Activated CD8-positive, alpha-beta T cell treated with anti-CD3 and anti-CD28 coated beads, Interleukin-2, amount 10 ng/mL, durations not matched to agents 7 days and 5 days (primary cell): ENCODE results near the gene GXYLT1. TPM values are rescaled to one million over a fixed set of nuclear protein-coding genes. Genes with fewer than 3 reads are reported as not detected.

ENCODE experiments used
- ATAC-seq: fragments of 150-1000 bp; cut with Tn5 transposase; one replicate; pipeline ENCODE4 v1.10.0; 2021; ENCODE audit warnings: moderate library complexity
- CTCF ChIA-PET: fragments of 350-600 bp; sonication (Branson Sonifier 250); formaldehyde crosslinking; loops from one replicate; lab custom pipeline; 2021; ENCODE audit warnings: antibody characterized with exemption; lab: Charles Lee
- POLR2A ChIA-PET: fragments of 350-600 bp; sonication (Branson Sonifier 250); formaldehyde crosslinking; loops from one replicate; lab custom pipeline; 2021; ENCODE audit warnings: antibody characterized with exemption; lab: Charles Lee
- DNase-seq: peaks from one replicate; pipeline ENCODE4 v3.0.0-alpha.2; 2020
- H3K27ac Mint-ChIP-seq: one replicate; pipeline ENCODE4 v1.8.0; 2021; ENCODE audit warnings: mild to moderate bottlenecking, mixed read lengths
- H3K27me3 Mint-ChIP-seq: one replicate; pipeline ENCODE4 v1.8.0; 2021; ENCODE audit warnings: low read depth, mixed read lengths
- H3K36me3 Mint-ChIP-seq: one replicate; pipeline ENCODE4 v1.8.0; 2021; ENCODE audit warnings: low read depth, mixed read lengths
- H3K4me1 Mint-ChIP-seq: one replicate; pipeline ENCODE4 v1.8.0; 2021; ENCODE audit warnings: low read depth, mixed read lengths
- H3K4me3 Mint-ChIP-seq: one replicate; pipeline ENCODE4 v1.8.0; 2021; ENCODE audit warnings: mild to moderate bottlenecking, mixed read lengths
- H3K9me3 Mint-ChIP-seq: one replicate; pipeline ENCODE4 v1.8.0; 2022; ENCODE audit warnings: mixed read lengths; ENCODE audit not compliant: insufficient read depth
- total RNA-seq, 2 experiments: library from RNA; stranded (reverse); gene quantifications; one replicate each; pipeline ENCODE4 v1.2.3, GENCODE V29; 2021

The GXYLT1 gene
- total RNA-seq, 2 experiments from 2014 or later = 7.5 to 9.0 TPM

DNA sequence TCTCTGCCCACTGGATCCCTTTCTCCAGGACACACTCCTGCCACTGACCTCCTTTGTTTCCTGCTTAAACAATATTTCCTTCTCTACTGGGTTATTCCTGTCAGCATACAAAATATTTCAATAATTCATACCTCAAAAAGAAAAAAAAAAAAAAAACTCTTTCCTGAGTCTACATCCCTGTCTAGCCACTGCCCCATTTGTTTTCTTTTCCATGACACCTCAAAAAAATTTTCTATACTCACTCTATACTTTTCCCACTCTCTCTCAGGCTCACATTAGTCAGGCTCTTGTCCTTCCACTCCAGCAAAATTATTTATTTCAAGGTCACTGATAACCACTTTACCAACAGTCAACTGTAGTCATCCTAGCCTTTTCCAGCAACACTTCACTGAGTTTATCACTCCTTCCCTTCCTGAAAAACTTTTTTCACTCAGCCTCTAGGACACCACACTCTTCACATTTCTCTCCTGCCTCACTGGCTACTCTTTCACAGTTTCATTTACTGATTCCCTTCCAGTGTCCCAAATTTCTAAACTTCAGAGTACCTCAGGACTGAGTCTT lies 29.4 kb upstream of the GXYLT1 start:
- H3K9me3 Mint-ChIP-seq = peaks cover 5% of the 10 kb centered on the region
- peaks cover 4% of the 10 kb centered on the region for H3K4me1 Mint-ChIP-seq
- H3K27ac Mint-ChIP-seq = no peak overlapping the region
- ChIA-PET CTCF (no interaction called here), POLR2A (no interaction called here)
- no peak for DNase-seq
- no peak overlapping the region for H3K4me3 Mint-ChIP-seq
- no peaks in the 10 kb centered on the region for H3K27me3 Mint-ChIP-seq
- ATAC-seq = no peak
- peaks cover 20% of the 10 kb centered on the region for H3K36me3 Mint-ChIP-seq

DNA sequence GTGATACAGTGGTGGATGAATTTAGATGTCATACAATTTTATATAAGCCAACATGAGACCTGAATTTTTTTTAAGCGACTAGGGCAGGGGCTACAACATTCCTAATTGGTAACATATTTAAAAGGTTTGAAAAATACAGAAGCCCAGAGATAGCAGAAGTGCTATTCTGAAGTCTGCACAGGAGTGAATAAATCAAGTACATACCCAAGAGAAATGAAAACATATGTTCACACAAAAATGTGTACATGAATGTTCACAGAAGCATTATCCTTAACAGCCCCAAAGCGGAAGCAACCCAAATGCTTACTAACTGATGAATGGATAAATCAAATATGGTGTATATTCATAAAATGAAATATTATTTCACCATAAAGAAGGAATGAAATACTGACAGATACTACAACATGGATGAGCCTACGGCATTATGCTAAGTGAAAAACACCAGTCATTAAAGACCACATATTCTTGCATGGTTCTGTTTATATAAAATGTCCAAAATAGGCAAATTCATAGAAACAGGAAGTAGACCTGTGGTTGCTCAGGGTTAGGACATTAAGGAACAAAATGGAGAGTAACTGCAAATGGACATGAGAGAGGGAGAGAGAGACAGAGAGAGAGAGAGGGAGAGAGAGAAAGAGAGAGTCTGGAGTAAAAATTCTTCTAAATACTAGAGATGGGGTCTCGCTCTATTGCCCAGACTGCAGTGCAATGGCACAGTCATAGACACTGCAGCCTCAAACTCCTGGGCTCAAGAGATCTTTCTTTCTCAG lies 28.0 kb upstream of the GXYLT1 start:
- ChIA-PET CTCF (no interaction called here), POLR2A (no interaction called here)
- Mint-ChIP-seq H3K27ac (peak overlapping the region; percentile 9), H3K4me1 (peaks cover 4% of the 10 kb centered on the region), H3K4me3 (no peak overlapping the region), H3K27me3 (no peaks in the 10 kb centered on the region), H3K36me3 (peaks cover 19% of the 10 kb centered on the region), H3K9me3 (peaks cover 5% of the 10 kb centered on the region)
- DNase-seq (no peak), ATAC-seq (no peak)

DNA sequence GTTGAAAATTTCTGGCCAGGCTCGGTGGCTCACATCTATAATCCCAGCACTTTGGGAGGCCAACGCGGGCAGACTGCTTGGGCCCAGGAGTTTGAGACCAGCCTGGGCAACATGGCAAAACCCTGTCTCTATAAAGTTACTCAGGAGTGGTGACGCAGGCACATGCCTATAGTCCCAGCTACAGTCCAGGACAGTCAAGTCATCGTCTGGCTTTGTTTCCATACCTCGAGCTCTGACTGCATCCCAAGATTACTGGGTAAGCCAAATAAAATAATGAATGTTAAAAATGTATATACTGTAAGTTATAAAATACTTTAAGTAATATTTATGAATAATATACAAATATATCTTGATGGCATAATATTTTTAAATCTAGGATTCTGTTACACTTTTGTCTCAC lies 23.0 kb upstream of the GXYLT1 start:
- ChIA-PET CTCF (interaction anchor here (0.6 kb wide), 1 partner anchor 23 kb away, joined by 3 read pairs; the partner anchor contains the start of gene GXYLT1), POLR2A (no interaction called here)
- no peak overlapping the region for H3K4me3 Mint-ChIP-seq

DNA sequence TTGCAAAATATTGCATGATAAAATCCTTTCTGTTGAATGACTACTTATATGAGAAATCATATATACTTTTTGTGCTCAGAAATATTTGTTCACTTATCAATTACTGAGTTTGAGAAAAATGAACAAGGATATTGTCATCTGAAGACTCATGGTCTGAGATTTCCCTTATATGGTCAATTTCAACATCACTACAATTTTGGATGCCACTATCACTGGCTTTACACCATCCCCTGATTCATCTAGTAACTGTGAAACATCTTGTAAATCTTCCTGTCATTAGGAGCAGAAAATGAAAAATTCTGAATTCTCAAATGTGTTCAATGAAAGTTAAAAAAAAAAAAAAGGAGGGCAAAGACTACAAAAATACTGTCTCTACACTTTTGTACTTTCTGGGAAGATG lies 21.8 kb upstream of the GXYLT1 start:
- DNase-seq (no peak), ATAC-seq (no peak)
- H3K27me3 Mint-ChIP-seq = no peaks in the 10 kb centered on the region
- CTCF ChIA-PET = no interaction called here
- no peak overlapping the region for H3K4me3 Mint-ChIP-seq
- POLR2A ChIA-PET = no interaction called here
- no peak overlapping the region for H3K27ac Mint-ChIP-seq
- H3K4me1 Mint-ChIP-seq = peaks cover 9% of the 10 kb centered on the region
- H3K36me3 Mint-ChIP-seq = peaks cover 4% of the 10 kb centered on the region
- H3K9me3 Mint-ChIP-seq = no peaks in the 10 kb centered on the region

More for the DNA sequence above, 23.0 kb upstream of the GXYLT1 start:
- Mint-ChIP-seq H3K9me3 (no peaks in the 10 kb centered on the region), H3K27me3 (no peaks in the 10 kb centered on the region), H3K36me3 (peaks cover 3% of the 10 kb centered on the region), H3K27ac (no peak overlapping the region), H3K4me1 (peaks cover 5% of the 10 kb centered on the region)
- ATAC-seq = no peak
- no peak for DNase-seq

DNA sequence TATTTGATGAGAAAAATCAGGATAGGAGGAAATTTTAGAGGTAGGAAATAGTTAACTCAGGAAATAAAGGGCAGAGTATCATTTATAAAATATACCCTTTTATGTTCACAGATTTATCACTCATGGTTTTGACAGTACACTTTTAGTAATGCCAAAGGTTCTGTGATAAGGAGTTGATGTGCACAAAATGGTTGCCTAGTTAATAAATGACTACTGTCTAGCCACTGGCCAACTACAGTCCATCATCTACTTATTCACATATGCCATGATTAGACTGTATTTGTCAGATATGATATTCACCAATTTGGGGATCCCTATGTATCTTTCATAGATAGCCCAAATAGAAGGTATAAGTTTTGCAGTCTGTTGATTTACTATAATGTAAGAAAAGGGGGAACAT lies 19.2 kb upstream of the GXYLT1 start:
- no peaks in the 10 kb centered on the region for H3K9me3 Mint-ChIP-seq

DNA sequence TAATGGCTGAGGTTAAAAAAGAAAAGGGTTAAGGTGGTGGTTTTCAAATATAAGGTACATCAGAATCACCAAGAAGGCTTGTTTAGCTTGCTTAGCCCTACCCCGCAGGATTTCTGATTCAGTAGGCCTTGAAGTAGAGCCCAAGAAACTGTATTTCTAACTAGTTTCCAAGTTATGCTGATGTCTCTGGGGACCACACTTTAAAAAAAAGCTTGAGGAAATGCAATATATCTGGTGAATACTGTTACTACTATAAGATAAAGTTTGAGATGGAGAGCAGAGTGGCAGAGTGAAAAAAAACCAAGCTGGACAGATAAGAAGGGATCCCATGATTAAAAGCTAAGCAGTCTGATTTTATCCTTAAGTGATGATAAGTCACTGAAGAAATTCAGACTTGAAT lies 18.3 kb upstream of the GXYLT1 start:
- H3K9me3 Mint-ChIP-seq = no peaks in the 10 kb centered on the region
- H3K27me3 Mint-ChIP-seq = no peaks in the 10 kb centered on the region
- H3K4me3 Mint-ChIP-seq = no peak overlapping the region
- no peak for DNase-seq
- ChIA-PET CTCF (interaction anchor here (0.7 kb wide), 1 partner anchor 8 kb away, joined by 3 read pairs; no protein-coding TSS in a partner anchor), POLR2A (no interaction called here)
- H3K36me3 Mint-ChIP-seq = peaks cover 13% of the 10 kb centered on the region
- no peak for ATAC-seq
- H3K4me1 Mint-ChIP-seq = peaks cover 13% of the 10 kb centered on the region
- H3K27ac Mint-ChIP-seq = no peak overlapping the region

More for the DNA sequence above, 19.2 kb upstream of the GXYLT1 start:
- H3K36me3 Mint-ChIP-seq = peaks cover 13% of the 10 kb centered on the region
- H3K4me3 Mint-ChIP-seq = no peak overlapping the region
- H3K27ac Mint-ChIP-seq = no peak overlapping the region
- no peak for ATAC-seq
- DNase-seq = no peak
- H3K4me1 Mint-ChIP-seq = peaks cover 13% of the 10 kb centered on the region
- no peaks in the 10 kb centered on the region for H3K27me3 Mint-ChIP-seq
- ChIA-PET POLR2A (no interaction called here), CTCF (no interaction called here)

DNA sequence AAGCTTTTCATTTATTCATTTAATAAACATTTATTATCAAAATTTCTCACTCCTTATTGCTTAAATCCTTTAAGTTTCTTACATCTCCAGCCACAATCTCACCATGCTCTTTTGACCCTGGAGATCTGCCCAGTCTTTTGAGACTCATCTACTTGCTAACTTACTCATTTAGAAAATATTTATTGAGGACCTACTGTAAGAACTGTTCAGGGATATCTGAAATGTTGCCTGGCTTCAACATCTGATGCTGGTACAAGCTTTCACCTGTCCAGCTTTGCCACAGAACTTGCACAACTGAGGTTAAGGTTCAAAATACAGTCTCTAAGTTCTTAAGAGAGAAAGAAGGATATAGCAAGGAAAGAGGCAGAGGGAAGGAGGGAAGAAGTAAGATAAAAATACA lies 17.5 kb upstream of the GXYLT1 start:
- Mint-ChIP-seq H3K27ac (no peak overlapping the region), H3K27me3 (no peaks in the 10 kb centered on the region), H3K4me3 (no peak overlapping the region), H3K36me3 (peaks cover 13% of the 10 kb centered on the region), H3K9me3 (no peaks in the 10 kb centered on the region), H3K4me1 (peaks cover 13% of the 10 kb centered on the region)
- CTCF ChIA-PET = no interaction called here
- DNase-seq (no peak), ATAC-seq (no peak)
- POLR2A ChIA-PET = no interaction called here

DNA sequence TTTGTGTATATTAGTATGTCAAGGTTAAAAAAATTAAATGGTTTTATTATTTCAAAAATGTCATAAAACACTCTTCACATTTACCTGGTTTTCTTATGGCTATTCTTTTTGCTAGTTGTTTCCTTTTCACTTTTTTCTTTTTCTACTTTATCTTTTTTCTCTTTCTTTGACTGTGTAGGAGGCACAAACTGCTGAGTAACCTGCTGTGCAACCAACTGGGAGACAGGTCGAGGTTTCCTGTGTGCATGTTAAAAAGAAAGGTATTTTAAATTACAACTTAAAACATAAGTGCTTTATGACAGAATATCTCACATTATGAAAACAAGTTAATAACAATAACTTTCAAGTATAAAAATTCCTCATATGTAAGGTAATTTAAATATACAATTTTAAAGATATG lies 16.9 kb upstream of the GXYLT1 start:
- H3K36me3 Mint-ChIP-seq = peaks cover 13% of the 10 kb centered on the region
- H3K27me3 Mint-ChIP-seq = no peaks in the 10 kb centered on the region
- ATAC-seq (no peak), DNase-seq (no peak)
- ChIA-PET POLR2A (no interaction called here), CTCF (interaction anchor here (0.7 to 1.4 kb wide), 2 partner anchors 138 to 211 kb away, joined by 3 to 4 read pairs; no protein-coding TSS in a partner anchor)
- no peak overlapping the region for H3K27ac Mint-ChIP-seq
- no peak overlapping the region for H3K4me3 Mint-ChIP-seq
- H3K4me1 Mint-ChIP-seq = peaks cover 13% of the 10 kb centered on the region
- no peaks in the 10 kb centered on the region for H3K9me3 Mint-ChIP-seq

DNA sequence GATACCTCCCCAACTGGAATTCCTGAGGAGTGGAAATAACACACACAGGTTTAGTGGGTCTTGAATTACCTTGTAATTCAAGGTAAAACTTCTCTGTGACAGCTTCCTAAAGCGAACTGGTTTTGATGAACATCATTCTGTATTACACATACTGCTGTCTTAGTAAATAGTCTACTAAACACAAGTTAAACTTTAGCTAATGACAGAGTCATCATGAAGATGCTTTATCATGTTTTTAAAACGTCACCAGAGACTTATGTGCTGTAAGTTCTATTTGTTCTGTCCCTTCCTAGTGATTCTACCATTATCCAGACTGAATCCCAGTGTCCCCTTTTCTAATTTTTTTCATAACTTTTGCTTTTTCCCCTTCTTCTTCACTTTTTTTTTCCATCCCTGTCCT lies 11.6 kb upstream of the GXYLT1 start:
- DNase-seq (no peak), ATAC-seq (no peak)
- H3K27ac Mint-ChIP-seq = no peak overlapping the region
- H3K4me3 Mint-ChIP-seq = no peak overlapping the region
- H3K36me3 Mint-ChIP-seq = peaks cover 6% of the 10 kb centered on the region
- CTCF ChIA-PET = no interaction called here
- no peaks in the 10 kb centered on the region for H3K27me3 Mint-ChIP-seq
- POLR2A ChIA-PET = no interaction called here
- peaks cover 2% of the 10 kb centered on the region for H3K4me1 Mint-ChIP-seq
- no peaks in the 10 kb centered on the region for H3K9me3 Mint-ChIP-seq

DNA sequence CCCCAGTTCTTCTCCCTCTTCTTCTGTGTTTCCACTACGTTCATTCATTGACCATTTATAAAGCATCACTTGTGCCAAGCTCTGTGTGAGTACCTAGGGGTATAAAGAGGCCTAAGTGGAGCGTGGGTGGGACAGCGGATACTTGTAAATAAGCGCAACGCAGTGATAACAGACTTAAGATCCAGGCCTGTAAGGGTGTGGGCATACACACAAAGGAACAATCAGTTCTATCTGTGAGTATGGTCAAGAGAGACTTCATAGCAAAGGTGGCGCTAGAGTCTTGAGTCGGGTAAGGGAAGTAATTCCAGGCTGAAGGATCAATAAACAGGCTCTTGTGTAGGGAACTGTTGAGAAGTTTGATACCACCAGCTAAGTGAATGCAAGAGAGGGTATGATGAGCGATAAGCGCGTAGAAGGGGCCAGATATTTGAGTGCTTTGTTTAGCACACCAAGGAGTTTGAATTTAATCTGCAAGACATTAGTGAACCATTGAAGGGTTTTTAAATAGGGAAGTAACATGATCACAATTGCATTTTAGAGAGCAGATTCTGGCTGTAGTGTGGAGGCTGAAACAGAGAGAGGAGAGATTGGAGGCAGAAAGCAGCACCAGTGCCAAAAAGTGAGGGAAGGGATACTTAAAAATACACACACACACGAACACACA lies 1.0 kb upstream of the GXYLT1 start:
- Mint-ChIP-seq H3K4me3 (peak overlapping the region; percentile 77), H3K9me3 (no peaks in the 10 kb centered on the region), H3K4me1 (peaks cover 33% of the 10 kb centered on the region), H3K36me3 (peaks cover 5% of the 10 kb centered on the region), H3K27me3 (peaks cover 6% of the 10 kb centered on the region), H3K27ac (peak overlapping the region; percentile 66)
- CTCF ChIA-PET = interaction anchor here (0.8 to 1.4 kb wide), 7 partner anchors 22 to 226 kb away, joined by 3 to 4 read pairs (median 3); no protein-coding TSS in a partner anchor
- DNase-seq (no peak), ATAC-seq (no peak)
- POLR2A ChIA-PET = interaction anchor here (0.8 kb wide), 1 partner anchor 15 kb away, joined by 3 read pairs; no protein-coding TSS in a partner anchor

DNA sequence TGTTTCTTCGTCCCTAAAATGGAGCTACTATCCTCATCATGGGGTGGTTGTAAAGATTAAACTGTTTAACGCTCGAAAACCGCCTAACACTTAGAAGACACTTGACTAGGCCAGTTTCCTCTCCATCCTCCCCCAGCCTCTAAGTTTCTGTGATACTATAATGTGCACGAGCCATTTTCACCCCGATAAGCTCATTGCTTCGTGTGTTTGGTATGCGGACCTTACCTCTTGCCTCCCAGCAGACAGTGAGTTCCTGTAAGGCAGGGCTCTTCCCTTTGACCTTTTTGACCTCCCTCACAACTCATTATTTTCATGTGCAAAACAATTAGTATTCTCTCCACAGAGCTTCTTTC lies 499 bp upstream of the GXYLT1 start:
- H3K36me3 Mint-ChIP-seq = peaks cover 5% of the 10 kb centered on the region
- H3K27me3 Mint-ChIP-seq = peaks cover 6% of the 10 kb centered on the region
- H3K4me1 Mint-ChIP-seq = peaks cover 37% of the 10 kb centered on the region
- peak; percentile 3 for ATAC-seq
- peak overlapping the region; percentile 66 for H3K27ac Mint-ChIP-seq
- no peak for DNase-seq
- H3K4me3 Mint-ChIP-seq = peak overlapping the region; percentile 77
- ChIA-PET POLR2A (interaction anchor here (0.8 kb wide), 2 partner anchors 14 to 186 kb away, joined by 3 read pairs; no protein-coding TSS in a partner anchor), CTCF (interaction anchor here (0.8 to 1.5 kb wide), 8 partner anchors 13 to 227 kb away, joined by 3 to 4 read pairs (median 3); no protein-coding TSS in a partner anchor)
- no peaks in the 10 kb centered on the region for H3K9me3 Mint-ChIP-seq

DNA sequence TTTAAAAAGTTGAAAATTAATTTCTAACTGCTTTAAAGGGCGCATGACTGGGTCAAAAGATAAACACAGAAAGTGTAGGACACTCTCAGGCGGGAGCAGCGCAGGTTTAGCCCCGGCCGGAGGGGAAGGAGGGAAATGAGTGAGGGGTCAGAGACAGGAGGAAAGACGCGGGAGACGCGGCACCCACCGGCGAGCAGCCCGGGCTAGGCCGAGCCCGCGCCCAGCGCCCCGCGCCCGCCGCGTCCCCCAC lies 591 bp downstream of the GXYLT1 start:
- CTCF ChIA-PET = interaction anchor here (1.5 kb wide), 1 partner anchor 11 kb away, joined by 4 read pairs; no protein-coding TSS in a partner anchor

More for the DNA sequence above, 591 bp downstream of the GXYLT1 start:
- POLR2A ChIA-PET = no interaction called here
- H3K27ac Mint-ChIP-seq = peak overlapping the region; percentile 83
- H3K9me3 Mint-ChIP-seq = no peaks in the 10 kb centered on the region
- peaks cover 37% of the 10 kb centered on the region for H3K4me1 Mint-ChIP-seq
- H3K36me3 Mint-ChIP-seq = peaks cover 5% of the 10 kb centered on the region
- peaks cover 6% of the 10 kb centered on the region for H3K27me3 Mint-ChIP-seq
- H3K4me3 Mint-ChIP-seq = peak overlapping the region; percentile 87
- ATAC-seq (no peak), DNase-seq (no peak)
